Prostate gland (tissue), 2 donors: ENCODE measurements around the gene FLNC. TPM values are rescaled to one million over a fixed set of nuclear protein-coding genes. Genes with fewer than 3 reads are reported as not detected.

Experiments
- DNase-seq: peaks from one replicate; pipeline ENCODE4 v3.0.0-alpha.2; 2019; ENCODE audit warnings: low spot score
- H3K27ac ChIP-seq, 2 donors: fragments of 200-600 bp; sonication (generic); 2 replicates each; pipeline ENCODE4 v1.5.1; 2017 to 2019
- H3K27me3 ChIP-seq: fragments of 200-600 bp; sonication (generic); replicated peaks from 2 replicates; pipeline ENCODE4 v1.5.1; 2019; ENCODE audit not compliant: insufficient read depth
- H3K36me3 ChIP-seq, 2 donors: fragments of 200-600 bp; sonication (generic); 1 replicate in 1 of 2; 2 replicates in 1 of 2; pipeline versions ENCODE4 v1.5.1 to v1.8.1; 2017 to 2019
- H3K4me1 ChIP-seq: fragments of 200-600 bp; sonication (generic); replicated peaks from 2 replicates; pipeline ENCODE4 v1.5.1; 2019
- H3K4me3 ChIP-seq, 2 donors: fragments of 200-600 bp; sonication (generic); 2 replicates each; pipeline ENCODE4 v1.5.1; 2017 to 2019
- H3K9me3 ChIP-seq: fragments of 200-600 bp; sonication (generic); 2 replicates; pipeline ENCODE4 v1.5.1; 2017
- POLR2A ChIP-seq: fragments of 450-650 bp; IDR thresholded peaks from one replicate; pipeline ENCODE4 v1.6.1; 2016; ENCODE audit warnings: antibody characterized with exemption, mild to moderate bottlenecking
- POLR2AphosphoS5 ChIP-seq: sonication (generic); formaldehyde crosslinking; IDR thresholded peaks from one replicate; pipeline ENCODE4 v1.6.1; 2017; ENCODE audit warnings: antibody characterized with exemption
- WGBS: methylation state at CpG from one replicate; pipeline ENCODE4 v1.1.5; 2018; 5-methylcytosine and 5-hydroxymethylcytosine counted together
- intact Hi-C: fragments of 100-400 bp; cut with DNase I; formaldehyde crosslinking; loops from one replicate; pipeline ENCODE4 v1.14.2; 2022
- total RNA-seq, 2 donors: library from RNA; depleted of rRNA; stranded (reverse); fragments of >200 nt; gene quantifications; one replicate each; pipeline ENCODE4 v1.1.0, GENCODE V29; 2016
- TF ChIP-seq, protein P1 (sequence below), 4 experiments: fragments of 200-600 bp in 2 of 4; fragments of 450-650 bp in 2 of 4; sonication (generic) in 2 of 4; IDR thresholded peaks; 1 replicate in 3 of 4; 2 replicates in 1 of 4; pipeline ENCODE4 v1.5.1; 2016 to 2019; ENCODE audit warnings: antibody characterized with exemption in 4 of 4, mild to moderate bottlenecking in 2 of 4, moderate library complexity in 2 of 4

FLNC gene
- total RNA-seq, 2 donors from 2014 or later, result 104 to 150 TPM

DNA sequence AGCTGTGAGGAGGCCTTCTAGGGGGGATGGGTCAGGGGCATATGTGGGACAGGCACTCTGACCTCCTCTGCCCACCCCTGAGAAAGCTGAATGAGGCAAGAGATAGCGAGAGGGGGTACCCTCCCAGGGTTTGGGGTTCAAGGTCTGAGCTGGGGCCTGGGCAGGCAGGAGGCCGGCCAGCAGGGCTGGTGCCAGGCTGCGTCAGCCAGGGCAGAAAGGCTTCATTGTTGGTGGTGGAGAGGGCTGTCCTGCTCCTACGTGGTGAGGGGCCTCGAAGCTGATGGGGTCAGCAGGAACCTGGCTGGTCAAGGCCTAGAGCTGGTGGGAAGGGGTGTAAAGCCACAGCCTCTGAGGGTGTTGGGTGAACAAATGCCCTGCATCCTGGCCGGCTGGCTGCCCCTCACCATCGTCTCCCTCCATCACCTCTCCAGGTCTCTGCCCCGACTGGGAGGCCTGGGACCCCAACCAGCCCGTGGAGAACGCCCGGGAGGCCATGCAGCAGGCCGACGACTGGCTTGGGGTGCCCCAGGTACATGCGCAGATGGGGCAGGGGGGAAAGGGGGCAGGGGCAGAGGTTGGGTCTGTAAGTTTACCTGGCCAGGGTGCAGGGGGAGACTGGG lies 6.6 kb downstream of the FLNC start:
- H3K27me3 ChIP-seq, result no peaks in the 10 kb centered on the region
- no peaks in the 10 kb centered on the region for H3K36me3 ChIP-seq
- peak overlapping the region in 1 of 2 donors; percentile 19 for H3K27ac ChIP-seq
- H3K4me1 ChIP-seq, result no peaks in the 10 kb centered on the region
- no peak overlapping the region for H3K4me3 ChIP-seq
- no peak for DNase-seq
- intact Hi-C loops, result no loop called here
- 90% methylated on average over 14 of the region's 14 CpGs for WGBS
- H3K9me3 ChIP-seq, result no peaks in the 10 kb centered on the region
- TF ChIP-seq POLR2A, result no peak
- TF ChIP-seq, protein P1, sequence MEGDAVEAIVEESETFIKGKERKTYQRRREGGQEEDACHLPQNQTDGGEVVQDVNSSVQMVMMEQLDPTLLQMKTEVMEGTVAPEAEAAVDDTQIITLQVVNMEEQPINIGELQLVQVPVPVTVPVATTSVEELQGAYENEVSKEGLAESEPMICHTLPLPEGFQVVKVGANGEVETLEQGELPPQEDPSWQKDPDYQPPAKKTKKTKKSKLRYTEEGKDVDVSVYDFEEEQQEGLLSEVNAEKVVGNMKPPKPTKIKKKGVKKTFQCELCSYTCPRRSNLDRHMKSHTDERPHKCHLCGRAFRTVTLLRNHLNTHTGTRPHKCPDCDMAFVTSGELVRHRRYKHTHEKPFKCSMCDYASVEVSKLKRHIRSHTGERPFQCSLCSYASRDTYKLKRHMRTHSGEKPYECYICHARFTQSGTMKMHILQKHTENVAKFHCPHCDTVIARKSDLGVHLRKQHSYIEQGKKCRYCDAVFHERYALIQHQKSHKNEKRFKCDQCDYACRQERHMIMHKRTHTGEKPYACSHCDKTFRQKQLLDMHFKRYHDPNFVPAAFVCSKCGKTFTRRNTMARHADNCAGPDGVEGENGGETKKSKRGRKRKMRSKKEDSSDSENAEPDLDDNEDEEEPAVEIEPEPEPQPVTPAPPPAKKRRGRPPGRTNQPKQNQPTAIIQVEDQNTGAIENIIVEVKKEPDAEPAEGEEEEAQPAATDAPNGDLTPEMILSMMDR (IDR thresholded peaks at IDR 0.05), result no peak
- no peak for TF ChIP-seq POLR2AphosphoS5

DNA sequence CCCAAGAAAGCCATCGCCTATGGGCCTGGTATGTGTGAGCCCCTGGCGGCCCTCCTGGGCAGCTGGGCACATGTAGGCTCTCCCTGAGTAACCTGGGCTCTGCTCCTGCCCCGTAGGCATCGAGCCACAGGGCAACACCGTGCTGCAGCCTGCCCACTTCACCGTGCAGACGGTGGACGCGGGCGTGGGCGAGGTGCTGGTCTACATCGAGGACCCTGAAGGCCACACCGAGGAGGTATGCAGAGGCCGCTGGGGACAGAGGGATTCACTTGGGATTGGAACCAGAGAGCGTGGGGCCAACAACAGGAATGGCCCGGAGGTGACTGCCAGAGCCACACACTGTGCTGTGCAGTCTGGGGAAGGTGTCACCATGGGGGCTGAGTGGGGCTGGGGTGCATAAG lies 7.3 kb downstream of the FLNC start:
- H3K27me3 ChIP-seq, result no peaks in the 10 kb centered on the region
- intact Hi-C loops, result no loop called here
- TF ChIP-seq, protein P1 (IDR thresholded peaks at IDR 0.05), result no peak
- no peak for TF ChIP-seq POLR2AphosphoS5
- TF ChIP-seq POLR2A, result no peak
- no peak overlapping the region for H3K27ac ChIP-seq
- no peaks in the 10 kb centered on the region for H3K36me3 ChIP-seq
- H3K9me3 ChIP-seq, result no peaks in the 10 kb centered on the region
- 84% methylated on average over 15 of the region's 16 CpGs for WGBS
- H3K4me3 ChIP-seq, result no peak overlapping the region
- no peaks in the 10 kb centered on the region for H3K4me1 ChIP-seq
- no peak for DNase-seq

DNA sequence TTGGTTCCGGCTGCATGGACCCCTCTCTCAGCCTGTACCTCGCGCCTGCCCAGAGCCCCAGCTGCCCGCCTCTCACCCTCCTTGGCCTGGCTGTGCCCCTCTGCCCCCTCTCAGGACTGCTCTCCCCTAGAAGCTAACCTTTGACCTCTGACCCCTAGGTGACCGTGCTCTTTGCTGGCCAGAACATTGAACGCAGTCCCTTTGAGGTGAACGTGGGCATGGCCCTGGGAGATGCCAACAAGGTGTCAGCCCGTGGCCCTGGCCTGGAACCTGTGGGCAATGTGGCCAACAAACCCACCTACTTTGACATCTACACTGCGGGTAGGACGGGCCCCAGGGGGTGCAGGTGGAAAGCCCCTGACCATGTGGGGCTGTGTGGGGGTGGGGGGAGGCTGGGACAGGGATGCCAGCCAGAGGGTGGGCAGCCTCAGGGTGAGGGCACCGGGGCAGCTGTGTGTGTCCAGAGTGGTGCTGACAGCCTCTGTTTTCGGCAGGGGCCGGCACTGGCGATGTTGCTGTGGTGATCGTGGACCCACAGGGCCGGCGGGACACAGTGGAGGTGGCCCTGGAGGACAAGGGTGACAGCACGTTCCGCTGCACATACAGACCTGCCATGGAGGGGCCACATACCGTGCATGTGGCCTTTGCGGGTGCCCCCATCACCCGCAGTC lies 8.0 kb downstream of the FLNC start:
- Histone ChIP-seq H3K27me3 (no peaks in the 10 kb centered on the region), H3K4me1 (no peaks in the 10 kb centered on the region), H3K9me3 (no peaks in the 10 kb centered on the region), H3K36me3 (no peaks in the 10 kb centered on the region), H3K4me3 (no peak overlapping the region), H3K27ac (no peak overlapping the region)
- intact Hi-C loops, result no loop called here
- whole genome bisulfite sequencing, result 90% methylated on average over 21 of the region's 22 CpGs
- DNase-seq, result no peak
- TF ChIP-seq POLR2AphosphoS5, result no peak
- no peak for TF ChIP-seq POLR2A
- TF ChIP-seq, protein P1 (IDR thresholded peaks at IDR 0.05), result no peak

DNA sequence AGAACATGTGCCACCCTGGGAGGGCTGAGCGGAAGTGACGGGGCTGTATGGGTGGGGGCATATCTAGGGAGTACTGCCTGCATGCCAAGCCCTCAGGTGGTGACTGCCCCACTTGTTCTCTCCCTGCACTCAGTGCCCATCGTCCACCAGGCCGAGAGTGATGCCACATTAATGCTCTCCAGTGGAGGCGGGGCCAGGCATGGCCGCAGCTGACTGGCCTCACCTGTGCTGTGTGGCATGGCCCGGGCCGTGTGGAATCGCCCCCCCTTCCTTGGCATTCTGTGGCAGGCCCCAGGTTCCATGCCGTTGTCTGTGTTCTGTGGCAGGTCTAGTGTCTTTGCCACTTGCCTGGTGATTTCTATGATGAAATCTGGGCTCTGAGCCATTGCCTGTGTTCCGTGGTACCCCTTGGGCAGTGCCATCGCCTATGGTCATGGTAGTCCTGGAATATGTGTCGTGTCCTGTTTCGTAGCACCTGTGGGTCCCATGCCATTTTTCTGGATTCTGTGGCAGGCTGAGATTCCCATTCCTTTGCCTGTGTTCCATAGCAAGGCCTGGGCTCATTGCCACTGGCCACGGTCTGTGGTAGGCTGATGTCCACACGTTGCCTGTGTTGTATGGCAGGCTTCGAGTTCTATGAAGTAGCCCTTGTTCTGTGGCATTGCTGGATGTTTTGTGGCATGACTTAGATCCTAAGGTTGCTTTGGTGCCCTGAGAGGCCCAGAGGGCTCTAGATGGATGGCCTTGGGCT lies 8.9 kb downstream of the FLNC start:
- DNase-seq, result no peak
- no peaks in the 10 kb centered on the region for H3K27me3 ChIP-seq
- WGBS, result 86% methylated on average over 12 of the region's 17 CpGs
- intact Hi-C loops, result no loop called here
- H3K4me3 ChIP-seq, result no peak overlapping the region
- no peak overlapping the region for H3K27ac ChIP-seq
- no peaks in the 10 kb centered on the region for H3K4me1 ChIP-seq
- no peaks in the 10 kb centered on the region for H3K9me3 ChIP-seq
- no peaks in the 10 kb centered on the region for H3K36me3 ChIP-seq
- TF ChIP-seq, protein P1 (IDR thresholded peaks at IDR 0.05), result no peak
- TF ChIP-seq POLR2AphosphoS5 (no peak), POLR2A (no peak)
